ENCODE results near the gene C11orf42. TPM values are rescaled to one million over a fixed set of nuclear protein-coding genes. Genes with fewer than 3 reads are reported as not detected.

C11orf42 gene
- total RNA-seq, 2 donors from 2014 or later: not detected

GRCh38 chr11:6249770-6250555, 44.6 kb downstream of the C11orf42 start:
- ATAC-seq: no peak
- Mint-ChIP-seq H3K36me3 (ENCODE audit: low read depth) (no peaks in the 10 kb centered on the region), H3K4me1 (no peaks in the 10 kb centered on the region), H3K4me3 (no peak overlapping the region), H3K27ac (no peak overlapping the region), H3K27me3 (peaks cover 11% of the 10 kb centered on the region)
- H3K9me3 ChIP-seq (ENCODE audit: control insufficient read depth, low read length, poor library complexity, severe bottlenecking): no peaks in the 10 kb centered on the region
- DNase-seq: no peak

DNA sequence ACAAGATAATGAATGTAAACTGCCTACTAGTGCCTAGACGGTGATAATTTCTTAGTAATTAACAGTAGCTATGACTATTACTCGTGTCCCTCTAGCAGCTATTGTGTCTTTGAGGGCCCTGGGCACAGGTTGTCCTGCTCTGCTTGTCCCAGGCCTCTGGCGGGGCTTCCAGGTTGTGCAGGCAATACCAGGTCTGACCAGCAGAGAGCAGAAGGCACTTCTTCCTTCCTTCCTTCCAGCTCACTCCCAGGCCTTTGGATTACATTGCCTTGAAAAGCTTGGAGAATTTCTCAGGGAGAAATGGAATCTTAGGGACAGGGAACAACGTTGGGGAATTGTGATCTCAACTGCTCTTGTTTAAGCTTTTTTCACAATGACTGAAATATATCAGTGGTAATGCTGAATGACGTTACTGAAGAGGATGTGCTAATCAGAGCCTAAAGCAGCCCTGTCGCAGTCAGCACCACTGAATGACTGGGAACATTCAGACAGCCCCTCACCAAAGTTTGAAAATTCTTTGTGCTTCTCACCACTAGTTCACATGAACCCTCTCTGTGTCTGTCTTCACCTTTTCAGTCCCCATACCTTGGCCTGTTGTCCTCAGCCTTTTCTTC, 45.9 kb downstream of the C11orf42 start:
- no peak overlapping the region for H3K27ac Mint-ChIP-seq
- peaks cover 6% of the 10 kb centered on the region for H3K27me3 Mint-ChIP-seq
- DNase-seq (peak in 1 of 3 donors; percentile 30), ATAC-seq (peak; percentile 84)
- H3K9me3 ChIP-seq (ENCODE audit: control insufficient read depth, low read length, poor library complexity, severe bottlenecking): no peaks in the 10 kb centered on the region
- H3K4me3 Mint-ChIP-seq: no peak overlapping the region
- H3K36me3 Mint-ChIP-seq (ENCODE audit: low read depth): no peaks in the 10 kb centered on the region
- H3K4me1 Mint-ChIP-seq: no peaks in the 10 kb centered on the region

DNA sequence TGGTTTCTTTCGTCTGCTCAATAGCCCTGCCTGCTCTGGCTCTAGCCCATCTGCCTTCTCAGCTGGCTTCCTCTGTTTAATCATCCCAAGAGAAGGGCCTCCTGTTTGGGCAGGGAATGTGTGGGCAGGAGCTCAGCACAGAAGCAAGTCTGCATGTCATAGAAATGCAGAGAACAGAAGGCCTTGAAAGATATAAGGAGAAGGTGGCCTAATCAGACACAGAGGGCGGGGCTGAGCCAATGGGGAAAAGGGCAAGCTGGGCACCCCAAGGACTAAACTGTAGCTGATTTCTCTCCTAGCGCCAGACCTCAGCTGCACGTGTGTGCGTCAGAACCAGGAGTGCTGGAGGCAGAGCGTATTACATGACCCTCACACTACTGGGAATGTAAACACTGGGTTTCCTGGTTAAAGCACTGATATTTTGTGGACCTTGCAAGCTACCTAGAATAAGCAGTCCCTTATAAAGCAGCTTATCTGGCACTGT, 46.7 kb downstream of the C11orf42 start:
- no peak overlapping the region for H3K27ac Mint-ChIP-seq
- no peak overlapping the region for H3K4me3 Mint-ChIP-seq
- H3K4me1 Mint-ChIP-seq: no peaks in the 10 kb centered on the region
- no peak for DNase-seq
- no peaks in the 10 kb centered on the region for H3K9me3 ChIP-seq (ENCODE audit: control insufficient read depth, low read length, poor library complexity, severe bottlenecking)
- no peaks in the 10 kb centered on the region for H3K36me3 Mint-ChIP-seq (ENCODE audit: low read depth)
- H3K27me3 Mint-ChIP-seq: peaks cover 6% of the 10 kb centered on the region
- ATAC-seq: no peak

- H3K27me3 Mint-ChIP-seq: peaks cover 1% of the 10 kb centered on the region
- no peak overlapping the region for H3K27ac Mint-ChIP-seq
- no peaks in the 10 kb centered on the region for H3K4me1 Mint-ChIP-seq
- ATAC-seq (no peak), DNase-seq (no peak)
- no peaks in the 10 kb centered on the region for H3K9me3 ChIP-seq (ENCODE audit: control insufficient read depth, low read length, poor library complexity, severe bottlenecking)
- H3K4me3 Mint-ChIP-seq: no peak overlapping the region
- H3K36me3 Mint-ChIP-seq (ENCODE audit: low read depth): no peaks in the 10 kb centered on the region
Measured at GRCh38 chr11:6253197-6253596, 47.8 kb downstream of the C11orf42 start.

- no peak for ATAC-seq
- no peak for DNase-seq
- peaks cover 9% of the 10 kb centered on the region for H3K4me1 Mint-ChIP-seq
- no peak overlapping the region for H3K27ac Mint-ChIP-seq
- no peaks in the 10 kb centered on the region for H3K27me3 Mint-ChIP-seq
- H3K36me3 Mint-ChIP-seq (ENCODE audit: low read depth): no peaks in the 10 kb centered on the region
- no peaks in the 10 kb centered on the region for H3K9me3 ChIP-seq (ENCODE audit: control insufficient read depth, low read length, poor library complexity, severe bottlenecking)
- no peak overlapping the region for H3K4me3 Mint-ChIP-seq
Measured at GRCh38 chr11:6258141-6258540, 52.8 kb downstream of the C11orf42 start.

- DNase-seq (no peak), ATAC-seq (peak; percentile 21)
- Mint-ChIP-seq H3K4me1 (peaks cover 9% of the 10 kb centered on the region), H3K4me3 (no peak overlapping the region), H3K27ac (peak overlapping the region; percentile 73), H3K36me3 (ENCODE audit: low read depth) (no peaks in the 10 kb centered on the region), H3K27me3 (no peaks in the 10 kb centered on the region)
- no peaks in the 10 kb centered on the region for H3K9me3 ChIP-seq (ENCODE audit: control insufficient read depth, low read length, poor library complexity, severe bottlenecking)
Measured at GRCh38 chr11:6258571-6259081, 53.3 kb downstream of the C11orf42 start.

DNA sequence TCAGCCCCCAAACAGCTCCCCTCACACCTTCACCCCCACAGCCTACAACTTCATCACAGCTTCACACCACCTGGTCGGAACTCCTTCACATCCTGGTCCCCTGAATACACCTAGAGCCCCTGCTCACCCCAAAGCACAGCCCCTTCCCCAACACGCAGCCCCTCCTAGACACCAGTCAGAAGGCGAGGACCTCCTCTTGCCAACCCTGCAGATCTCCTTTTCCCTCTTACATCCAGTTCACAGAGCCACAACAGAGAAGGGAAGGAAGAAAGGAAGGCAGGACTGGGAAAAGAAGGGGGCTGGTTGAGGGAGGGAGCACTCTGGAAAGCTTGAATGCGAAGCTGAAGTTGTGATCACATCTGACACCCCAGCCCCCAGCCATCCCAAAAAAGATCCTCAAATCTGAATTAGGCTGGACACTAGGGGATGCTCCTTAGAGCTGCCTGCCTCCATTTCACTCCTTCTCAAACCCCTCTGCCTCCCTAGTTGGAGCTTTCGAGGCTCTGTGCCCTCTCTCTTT, 54.9 kb downstream of the C11orf42 start:
- no peak overlapping the region for H3K4me3 Mint-ChIP-seq
- no peaks in the 10 kb centered on the region for H3K27me3 Mint-ChIP-seq
- H3K4me1 Mint-ChIP-seq: peaks cover 9% of the 10 kb centered on the region
- ATAC-seq (no peak), DNase-seq (no peak)
- H3K9me3 ChIP-seq (ENCODE audit: control insufficient read depth, low read length, poor library complexity, severe bottlenecking): no peaks in the 10 kb centered on the region
- H3K36me3 Mint-ChIP-seq (ENCODE audit: low read depth): no peaks in the 10 kb centered on the region
- no peak overlapping the region for H3K27ac Mint-ChIP-seq

Other genes with a start within 250 kb of the C11orf42 start
- gene OR56A5, start 237.1 kb upstream of the C11orf42 start, total RNA-seq: not detected
- gene OR52L1, start 218.6 kb upstream of the C11orf42 start, total RNA-seq: not detected
- under 1 TPM in 1 of 2 donors, not detected in 1; 0.10 TPM for gene OR56A4, start 198.6 kb upstream of the C11orf42 start, total RNA-seq
- not detected for gene OR56A1, start 174.8 kb upstream of the C11orf42 start, total RNA-seq
- gene OR56B4, start 97.9 kb upstream of the C11orf42 start, total RNA-seq: not detected
- not detected for gene OR52B2, start 35.2 kb upstream of the C11orf42 start, total RNA-seq
- gene OR52W1, start 6.3 kb upstream of the C11orf42 start, total RNA-seq: not detected
- gene FHIP1B, start 29.1 kb downstream of the C11orf42 start, total RNA-seq: 10 to 100 TPM; 27.6 to 33.8 TPM
- gene CNGA4, start 33.5 kb downstream of the C11orf42 start, total RNA-seq: under 1 TPM; 0.15 to 0.23 TPM
- gene CCKBR, start 54.3 kb downstream of the C11orf42 start, total RNA-seq: not detected
- not detected for gene CAVIN3, start 114.9 kb downstream of the C11orf42 start, total RNA-seq
- 10 to 100 TPM; 25.3 to 32.9 TPM for gene SMPD1, start 184.9 kb downstream of the C11orf42 start, total RNA-seq
- 10 to 100 TPM; 60.0 to 63.3 TPM for gene APBB1, start 213.5 kb downstream of the C11orf42 start, total RNA-seq
- gene HPX, start 235.4 kb downstream of the C11orf42 start, total RNA-seq: under 1 TPM; 0.47 to 0.86 TPM

All from T-helper 17 cell (primary cell).